ENCODE results near the gene PIWIL4. TPM values are rescaled to one million over a fixed set of nuclear protein-coding genes. Genes with fewer than 3 reads are reported as not detected.

PIWIL4 gene
- total and polyA plus RNA-seq, 2 of the 8 experiments (the other 6 are each of a cell fraction or from before 2014, with no cell fraction given): 0.51 to 0.52 TPM

- TF ChIP-seq CHD7 (IDR thresholded peaks at IDR 0.05; ENCODE audit: insufficient replicate concordance, low read length) (no peak), NRF1 (IDR thresholded peaks at IDR 0.05; ENCODE audit: low read depth, low read length) (no peak), CTBP2 (IDR thresholded peaks at IDR 0.05; ENCODE audit: borderline replicate concordance, insufficient read depth, insufficient read length, low read length) (no peak), BCL11A (IDR thresholded peaks at IDR 0.05; ENCODE audit: low read depth in 2 of 2, low read length in 2 of 2) (no peak), ZNF274 (IDR thresholded peaks at IDR 0.05; ENCODE audit: borderline replicate concordance, extremely low read depth, low read length) (no peak)
These were observed 34.0 kb upstream of the PIWIL4 start (continued) for GRCh38 chr11:94533206-94533605.
